Thyroid gland (tissue), 4 donors: ENCODE results near the gene LDHAL6B. TPM values are rescaled to one million over a fixed set of nuclear protein-coding genes. Genes with fewer than 3 reads are reported as not detected.

Experiments
- DNase-seq, 2 donors: peaks; one replicate each; pipeline ENCODE4 v3.0.0-alpha.2; 2019
- H3K27ac ChIP-seq, 3 donors: fragments of 200-600 bp; sonication (generic); 1 replicate in 2 of 3; 2 replicates in 1 of 3; pipeline ENCODE4 v1.5.1; 2016 to 2019; ENCODE audit warnings: mild to moderate bottlenecking in 1 of 3, moderate library complexity in 1 of 3
- H3K27me3 ChIP-seq: fragments of 200-600 bp; sonication (generic); one replicate; pipeline ENCODE4 v1.5.1; 2019
- H3K36me3 ChIP-seq, 2 donors: fragments of 200-600 bp; sonication (generic); one replicate each; pipeline ENCODE4 v1.5.1; 2016 to 2019
- H3K4me1 ChIP-seq, 2 donors: fragments of 200-600 bp; sonication (generic); one replicate each; pipeline ENCODE4 v1.5.1; 2017 to 2019
- H3K4me3 ChIP-seq, 3 donors: fragments of 200-600 bp; sonication (generic); replicated peaks in 1 of 3; 1 replicate in 2 of 3; 2 replicates in 1 of 3; pipeline ENCODE4 v1.5.1; 2016; ENCODE audit warnings: mild to moderate bottlenecking in 1 of 3
- H3K9me3 ChIP-seq: fragments of 200-600 bp; sonication (generic); one replicate; pipeline ENCODE4 v1.5.1; 2017
- POLR2A ChIP-seq, 2 donors: fragments of 450-650 bp; IDR thresholded peaks; one replicate each; pipeline ENCODE4 v1.6.1; 2017; ENCODE audit warnings: antibody characterized with exemption in 2 of 2, mild to moderate bottlenecking in 2 of 2, moderate library complexity in 1 of 2
- WGBS, 2 donors: methylation state at CpG; one replicate each; pipeline ENCODE4 v1.1.5; 2017; 5-methylcytosine and 5-hydroxymethylcytosine counted together
- intact Hi-C: fragments of 100-400 bp; cut with DNase I; formaldehyde crosslinking; loops from one replicate; pipeline ENCODE4 v1.15.1; 2023
- total RNA-seq, 4 donors: library from RNA; depleted of rRNA; stranded (reverse); fragments of >200 nt; gene quantifications; one replicate each; pipeline ENCODE4 v1.2.3, GENCODE V29; 2016
- TF ChIP-seq, protein P1 (sequence below), 6 experiments: fragments of 200-600 bp in 3 of 6; fragments of 450-650 bp in 3 of 6; sonication (generic) in 3 of 6; IDR thresholded peaks; one replicate each; pipeline ENCODE4 v1.5.1; 2016 to 2019; ENCODE audit warnings: antibody characterized with exemption in 6 of 6, mild to moderate bottlenecking in 2 of 6, inconsistent platforms in 1 of 6, moderate library complexity in 1 of 6

LDHAL6B gene
- total RNA-seq, 4 donors from 2014 or later, result 0.27 TPM; not detected in 3

DNA sequence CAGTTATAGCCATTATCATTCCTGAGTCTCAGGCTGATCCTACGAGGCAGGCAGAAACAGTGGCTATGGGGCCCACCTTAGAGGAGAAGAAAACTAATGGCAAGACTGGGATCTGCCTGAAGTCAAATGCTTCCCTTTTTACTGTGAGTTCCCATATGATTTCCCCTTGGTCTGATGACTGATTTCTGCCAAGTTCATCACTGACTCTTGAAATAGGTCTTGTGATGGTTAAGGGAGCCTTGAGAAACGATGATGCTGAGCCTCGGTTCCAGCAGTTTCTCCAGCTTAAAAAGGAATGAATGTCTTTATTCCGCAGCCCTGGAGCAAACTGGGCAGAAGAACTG, 29.4 kb upstream of the LDHAL6B start:
- intact Hi-C loops, result no loop called here

DNA sequence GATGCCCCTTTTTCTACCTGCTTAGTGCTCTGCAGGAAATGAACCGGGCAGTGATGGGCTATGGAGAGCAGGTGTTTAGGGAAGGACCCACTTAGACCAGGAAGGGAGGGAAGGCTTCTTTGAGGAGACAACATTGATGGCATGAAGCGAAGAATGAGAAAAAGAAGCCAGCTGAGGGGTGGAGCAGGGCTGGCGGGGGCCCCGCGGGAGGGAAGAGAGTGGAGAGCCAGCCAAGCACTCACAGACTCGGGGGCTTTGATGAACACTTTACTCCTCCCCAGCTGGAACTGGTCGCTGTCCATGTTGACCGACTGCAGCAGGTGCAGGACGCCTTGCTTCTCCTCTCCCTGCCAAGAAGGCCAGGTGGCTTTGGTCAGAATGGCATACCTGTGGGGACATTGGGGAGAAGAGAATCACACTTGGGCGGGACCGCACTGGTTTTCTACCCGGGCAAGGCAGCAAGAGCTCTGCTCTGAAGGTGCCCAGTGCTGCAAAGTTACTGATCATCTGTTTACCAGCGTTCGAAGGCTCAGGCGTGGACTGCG, 28.4 kb upstream of the LDHAL6B start:
- no peaks in the 10 kb centered on the region for H3K27me3 ChIP-seq
- no peak for TF ChIP-seq POLR2A (IDR thresholded peaks at IDR 0.05)
- TF ChIP-seq, protein P1, sequence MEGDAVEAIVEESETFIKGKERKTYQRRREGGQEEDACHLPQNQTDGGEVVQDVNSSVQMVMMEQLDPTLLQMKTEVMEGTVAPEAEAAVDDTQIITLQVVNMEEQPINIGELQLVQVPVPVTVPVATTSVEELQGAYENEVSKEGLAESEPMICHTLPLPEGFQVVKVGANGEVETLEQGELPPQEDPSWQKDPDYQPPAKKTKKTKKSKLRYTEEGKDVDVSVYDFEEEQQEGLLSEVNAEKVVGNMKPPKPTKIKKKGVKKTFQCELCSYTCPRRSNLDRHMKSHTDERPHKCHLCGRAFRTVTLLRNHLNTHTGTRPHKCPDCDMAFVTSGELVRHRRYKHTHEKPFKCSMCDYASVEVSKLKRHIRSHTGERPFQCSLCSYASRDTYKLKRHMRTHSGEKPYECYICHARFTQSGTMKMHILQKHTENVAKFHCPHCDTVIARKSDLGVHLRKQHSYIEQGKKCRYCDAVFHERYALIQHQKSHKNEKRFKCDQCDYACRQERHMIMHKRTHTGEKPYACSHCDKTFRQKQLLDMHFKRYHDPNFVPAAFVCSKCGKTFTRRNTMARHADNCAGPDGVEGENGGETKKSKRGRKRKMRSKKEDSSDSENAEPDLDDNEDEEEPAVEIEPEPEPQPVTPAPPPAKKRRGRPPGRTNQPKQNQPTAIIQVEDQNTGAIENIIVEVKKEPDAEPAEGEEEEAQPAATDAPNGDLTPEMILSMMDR (IDR thresholded peaks at IDR 0.05), result no peak
- 93 to 95% methylated on average over 16 of the region's 16 CpGs for WGBS, 2 donors
- H3K4me3 ChIP-seq, result no peak overlapping the region
- intact Hi-C loops, result no loop called here
- H3K36me3 ChIP-seq, result no peaks in the 10 kb centered on the region
- H3K4me1 ChIP-seq, result peaks cover 0 to 14% of the 10 kb centered on the region in 2 donors
- no peak overlapping the region for H3K27ac ChIP-seq
- no peaks in the 10 kb centered on the region for H3K9me3 ChIP-seq
- DNase-seq, result no peak

More for the DNA sequence above, 29.4 kb upstream of the LDHAL6B start:
- Histone ChIP-seq H3K36me3 (no peaks in the 10 kb centered on the region), H3K4me1 (peaks cover 0 to 14% of the 10 kb centered on the region in 2 donors), H3K9me3 (no peaks in the 10 kb centered on the region), H3K27me3 (no peaks in the 10 kb centered on the region), H3K4me3 (no peak overlapping the region), H3K27ac (no peak overlapping the region)
- no peak for TF ChIP-seq POLR2A (IDR thresholded peaks at IDR 0.05)
- TF ChIP-seq, protein P1 (IDR thresholded peaks at IDR 0.05), result no peak
- 88 to 91% methylated on average over 4 of the region's 4 CpGs for WGBS, 2 donors
- DNase-seq, result no peak

DNA sequence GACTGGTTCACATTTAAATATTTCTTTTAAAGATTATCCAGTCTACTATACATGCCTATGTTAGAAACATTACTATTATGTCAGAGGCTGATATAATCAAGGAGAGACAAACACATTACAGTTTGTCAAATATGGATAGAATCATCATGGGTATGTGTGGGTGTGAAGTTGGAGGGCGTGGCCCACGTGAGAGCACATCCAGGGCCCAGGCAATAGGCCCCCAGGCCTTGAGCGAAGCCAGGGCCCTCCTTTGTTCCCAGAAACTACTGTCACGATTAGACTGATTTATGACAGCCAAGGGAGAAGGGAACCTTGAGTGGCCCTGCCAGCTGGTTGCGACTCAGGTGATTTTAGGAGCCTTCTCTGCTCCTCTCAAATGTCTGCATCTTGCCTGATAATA, 26.9 kb upstream of the LDHAL6B start:
- no peaks in the 10 kb centered on the region for H3K36me3 ChIP-seq
- WGBS, 2 donors, result 87 to 94% methylated on average over 5 of the region's 5 CpGs
- intact Hi-C loops, result no loop called here

DNA sequence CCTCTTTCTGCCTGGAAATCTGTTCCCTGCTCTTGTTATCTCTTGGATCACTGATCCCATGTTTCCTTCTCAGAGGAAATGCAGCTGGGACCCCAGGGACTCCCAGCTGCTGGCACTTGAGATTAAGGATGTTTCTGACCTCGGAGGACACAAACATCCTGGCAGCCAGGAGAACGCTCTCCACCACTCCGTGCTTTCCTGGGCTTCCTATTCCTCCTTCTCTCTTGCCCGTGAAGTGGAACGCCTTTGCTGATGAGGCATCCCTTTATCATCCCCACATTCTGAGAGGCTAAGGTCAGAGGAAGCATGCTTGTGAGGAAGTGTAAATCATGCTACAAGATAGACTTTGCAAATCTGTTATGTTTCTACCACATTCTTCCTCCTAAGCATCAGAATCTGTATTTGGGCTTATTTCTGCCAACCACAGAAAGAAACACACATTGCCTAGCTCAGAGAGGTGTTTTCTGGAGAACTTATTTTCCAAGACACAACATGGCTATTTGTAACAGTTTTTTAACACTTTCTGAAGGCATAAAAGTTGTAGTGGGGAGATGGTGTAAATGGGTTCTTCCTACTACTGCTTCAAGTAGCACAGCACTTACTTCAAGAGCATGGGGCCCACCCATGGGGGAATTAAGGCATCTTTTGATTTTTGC, 25.6 kb upstream of the LDHAL6B start:
- DNase-seq, result no peak
- Histone ChIP-seq H3K9me3 (no peaks in the 10 kb centered on the region), H3K4me1 (no peaks in the 10 kb centered on the region), H3K27ac (no peak overlapping the region), H3K36me3 (no peaks in the 10 kb centered on the region), H3K4me3 (no peak overlapping the region), H3K27me3 (no peaks in the 10 kb centered on the region)
- 68 to 81% methylated on average over 5 of the region's 5 CpGs for WGBS, 2 donors
- no peak for TF ChIP-seq POLR2A (IDR thresholded peaks at IDR 0.05)
- TF ChIP-seq, protein P1 (IDR thresholded peaks at IDR 0.05), result no peak
- intact Hi-C loops, result no loop called here

More for the DNA sequence above, 26.9 kb upstream of the LDHAL6B start:
- peaks cover 0 to 8% of the 10 kb centered on the region in 2 donors for H3K4me1 ChIP-seq
- no peak for DNase-seq
- no peaks in the 10 kb centered on the region for H3K9me3 ChIP-seq
- no peak for TF ChIP-seq POLR2A (IDR thresholded peaks at IDR 0.05)
- no peak overlapping the region for H3K27ac ChIP-seq
- no peak overlapping the region for H3K4me3 ChIP-seq
- no peaks in the 10 kb centered on the region for H3K27me3 ChIP-seq

DNA sequence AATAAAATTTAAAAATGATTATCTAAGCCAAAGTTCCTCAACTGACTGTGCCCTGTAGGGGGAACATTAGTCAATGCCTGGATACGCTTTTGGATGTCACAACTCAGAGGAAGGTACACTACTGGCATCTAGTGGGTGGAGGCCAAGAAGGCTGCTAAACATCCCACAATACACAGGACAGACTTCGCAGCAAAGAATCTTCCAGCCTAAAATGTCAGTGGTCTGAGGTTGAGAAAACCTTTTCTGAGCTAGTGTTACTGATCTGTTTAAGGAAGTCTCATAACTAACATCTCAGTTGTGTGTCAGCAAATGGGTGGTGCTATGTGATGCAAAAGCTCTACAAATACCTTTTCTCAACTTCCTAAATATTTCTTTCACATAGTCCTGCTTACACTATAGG, 20.9 kb upstream of the LDHAL6B start:
- 93 to 100% methylated on average over 2 of the region's 2 CpGs for WGBS, 2 donors
- no peak for DNase-seq
- Histone ChIP-seq H3K27ac (no peak overlapping the region), H3K9me3 (no peaks in the 10 kb centered on the region), H3K4me3 (no peak overlapping the region), H3K4me1 (no peaks in the 10 kb centered on the region), H3K27me3 (no peaks in the 10 kb centered on the region), H3K36me3 (peaks cover 3 to 4% of the 10 kb centered on the region in 2 donors)
- TF ChIP-seq, protein P1 (IDR thresholded peaks at IDR 0.05), result no peak
- no peak for TF ChIP-seq POLR2A (IDR thresholded peaks at IDR 0.05)
- intact Hi-C loops, result no loop called here
